ENCODE measurements around the gene MPO.

MPO gene

DNA sequence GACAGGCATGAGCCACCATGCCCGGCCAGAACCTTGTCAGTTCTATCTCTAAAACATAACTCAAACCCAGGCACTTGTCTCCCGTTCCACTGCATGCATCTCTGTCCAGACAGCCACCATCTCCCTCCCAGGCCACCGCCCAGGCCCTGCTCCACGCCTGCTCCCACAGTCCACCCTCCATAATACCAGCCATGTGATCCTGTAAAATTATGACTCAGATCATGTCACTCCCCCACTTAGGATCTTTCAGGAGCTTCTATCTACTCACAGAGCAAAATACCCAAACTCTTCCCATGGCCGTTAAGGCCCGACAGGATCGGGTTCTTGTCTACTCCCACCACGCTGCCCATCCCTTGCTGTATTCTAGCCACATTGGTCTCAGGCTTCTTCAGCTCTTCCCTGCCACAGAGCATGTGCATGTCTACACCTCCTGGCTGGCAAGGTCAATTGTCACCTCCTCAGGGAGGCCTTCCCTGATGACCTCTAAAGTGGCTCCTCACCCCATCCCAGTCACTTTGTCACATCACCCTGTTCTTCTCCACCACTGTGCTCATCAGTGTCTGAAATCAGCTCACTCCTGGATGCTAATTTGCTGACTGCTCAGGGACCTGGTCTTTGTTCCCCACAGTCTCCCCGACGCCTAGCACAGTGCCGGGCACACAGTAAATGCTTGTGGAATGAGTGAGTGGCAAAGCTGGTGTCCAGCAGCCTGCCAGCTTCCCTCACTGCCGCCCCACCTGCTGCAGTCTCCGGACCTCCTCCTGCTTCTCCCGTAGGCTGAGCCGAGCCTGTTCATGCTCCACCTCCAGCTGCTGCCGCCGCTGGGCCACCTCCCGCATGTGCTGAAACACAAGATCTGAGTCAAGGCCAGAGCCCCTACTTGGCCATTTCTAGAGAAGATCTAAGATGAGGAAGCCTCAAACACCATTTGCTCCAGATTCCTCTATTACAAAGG is 41.1 kb upstream of the MPO start:
- H3K4me2 ChIP-seq (ENCODE audit: low read length) = no peak overlapping the region

DNA sequence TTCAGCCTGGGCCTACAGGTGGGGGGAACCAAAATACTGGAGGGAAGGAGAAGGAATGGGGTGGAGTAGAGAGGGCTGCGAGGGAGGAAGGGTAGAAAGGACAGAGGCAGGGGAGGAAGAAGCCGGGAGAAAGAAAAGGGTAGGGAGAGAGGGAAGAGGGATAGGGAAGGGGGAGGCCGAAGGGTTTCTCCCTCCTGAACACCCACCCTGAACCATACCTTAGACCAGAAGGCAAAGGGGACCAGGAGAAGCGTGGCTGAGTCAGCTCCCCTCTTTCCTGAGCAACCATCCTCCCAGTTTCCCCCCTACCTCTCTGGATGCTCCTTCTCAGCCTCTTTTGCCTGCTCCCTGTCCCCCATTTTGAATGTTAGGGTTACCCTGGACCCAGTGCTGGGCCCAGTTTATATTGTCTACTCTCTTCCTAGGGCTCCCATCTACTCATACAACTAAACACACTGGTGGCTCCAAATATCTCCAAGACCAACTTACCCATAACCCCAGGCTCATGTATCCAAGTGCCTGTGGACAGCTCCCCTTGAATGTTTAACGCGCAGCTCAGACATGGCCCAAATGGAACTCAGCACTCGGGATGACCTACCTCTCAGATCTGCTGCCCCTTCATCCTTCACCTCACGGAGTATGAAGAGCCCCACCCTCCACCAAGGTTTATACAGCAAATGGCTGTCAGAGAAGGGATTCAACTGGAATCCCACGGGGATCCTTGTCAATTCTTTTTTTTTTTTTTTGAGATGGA is 40.0 kb upstream of the MPO start:
- TF ChIP-seq EZH2phosphoT487 (IDR thresholded peaks at IDR 0.05; ENCODE audit: borderline replicate concordance, low read length) = no peak
- TF ChIP-seq, protein P1, sequence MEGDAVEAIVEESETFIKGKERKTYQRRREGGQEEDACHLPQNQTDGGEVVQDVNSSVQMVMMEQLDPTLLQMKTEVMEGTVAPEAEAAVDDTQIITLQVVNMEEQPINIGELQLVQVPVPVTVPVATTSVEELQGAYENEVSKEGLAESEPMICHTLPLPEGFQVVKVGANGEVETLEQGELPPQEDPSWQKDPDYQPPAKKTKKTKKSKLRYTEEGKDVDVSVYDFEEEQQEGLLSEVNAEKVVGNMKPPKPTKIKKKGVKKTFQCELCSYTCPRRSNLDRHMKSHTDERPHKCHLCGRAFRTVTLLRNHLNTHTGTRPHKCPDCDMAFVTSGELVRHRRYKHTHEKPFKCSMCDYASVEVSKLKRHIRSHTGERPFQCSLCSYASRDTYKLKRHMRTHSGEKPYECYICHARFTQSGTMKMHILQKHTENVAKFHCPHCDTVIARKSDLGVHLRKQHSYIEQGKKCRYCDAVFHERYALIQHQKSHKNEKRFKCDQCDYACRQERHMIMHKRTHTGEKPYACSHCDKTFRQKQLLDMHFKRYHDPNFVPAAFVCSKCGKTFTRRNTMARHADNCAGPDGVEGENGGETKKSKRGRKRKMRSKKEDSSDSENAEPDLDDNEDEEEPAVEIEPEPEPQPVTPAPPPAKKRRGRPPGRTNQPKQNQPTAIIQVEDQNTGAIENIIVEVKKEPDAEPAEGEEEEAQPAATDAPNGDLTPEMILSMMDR (IDR thresholded peaks at IDR 0.05; ENCODE audit: low read depth, low read length, poor library complexity, severe bottlenecking) = no peak
- Histone ChIP-seq H3K4me1 (ENCODE audit: control insufficient read depth, low read length) (peaks cover 19% of the 10 kb centered on the region), H3K27me3 (ENCODE audit: control insufficient read depth, low read length) (peaks cover 35% of the 10 kb centered on the region), H3K27ac (ENCODE audit: low read depth, low read length) (no peak overlapping the region), H3K9me3 (ENCODE audit: control insufficient read depth, insufficient read depth, low read length) (no peaks in the 10 kb centered on the region), H3F3A (ENCODE audit: control insufficient read depth, insufficient read depth) (no peaks in the 10 kb centered on the region; the same call in 1 of the 2 replicates), H3K9me2 (replicated peaks; ENCODE audit: control insufficient read depth, low read length) (no peaks in the 10 kb centered on the region), H3K4me3 (ENCODE audit: low read length) (no peak overlapping the region), H4K20me1 (ENCODE audit: control insufficient read depth, insufficient read depth, low read depth, low read length) (no peaks in the 10 kb centered on the region), H3K36me3 (ENCODE audit: control insufficient read depth, low read length) (no peaks in the 10 kb centered on the region), H3K79me2 (ENCODE audit: control insufficient read depth, low read length) (no peaks in the 10 kb centered on the region), H3K4me2 (ENCODE audit: low read length) (no peak overlapping the region)

More for the DNA sequence above, 41.1 kb upstream of the MPO start:
- no peaks in the 10 kb centered on the region for H3K9me2 ChIP-seq (replicated peaks; ENCODE audit: control insufficient read depth, low read length)
- no peaks in the 10 kb centered on the region for H3K79me2 ChIP-seq (ENCODE audit: control insufficient read depth, low read length)
- no peaks in the 10 kb centered on the region for H3K36me3 ChIP-seq (ENCODE audit: control insufficient read depth, low read length)
- no peaks in the 10 kb centered on the region for H4K20me1 ChIP-seq (ENCODE audit: control insufficient read depth, insufficient read depth, low read depth, low read length)
- H3F3A ChIP-seq (ENCODE audit: control insufficient read depth, insufficient read depth) = no peaks in the 10 kb centered on the region; the same call in 1 of the 2 replicates
- no peak overlapping the region for H3K4me3 ChIP-seq (ENCODE audit: low read length)
- TF ChIP-seq EZH2phosphoT487 (IDR thresholded peaks at IDR 0.05; ENCODE audit: borderline replicate concordance, low read length) = no peak
- TF ChIP-seq, protein P1 (IDR thresholded peaks at IDR 0.05; ENCODE audit: low read depth, low read length, poor library complexity, severe bottlenecking) = no peak
- peaks cover 46% of the 10 kb centered on the region for H3K27me3 ChIP-seq (ENCODE audit: control insufficient read depth, low read length)
- H3K4me1 ChIP-seq (ENCODE audit: control insufficient read depth, low read length) = peaks cover 19% of the 10 kb centered on the region
- H3K27ac ChIP-seq (ENCODE audit: low read depth, low read length) = no peak overlapping the region
- no peaks in the 10 kb centered on the region for H3K9me3 ChIP-seq (ENCODE audit: control insufficient read depth, insufficient read depth, low read length)

DNA sequence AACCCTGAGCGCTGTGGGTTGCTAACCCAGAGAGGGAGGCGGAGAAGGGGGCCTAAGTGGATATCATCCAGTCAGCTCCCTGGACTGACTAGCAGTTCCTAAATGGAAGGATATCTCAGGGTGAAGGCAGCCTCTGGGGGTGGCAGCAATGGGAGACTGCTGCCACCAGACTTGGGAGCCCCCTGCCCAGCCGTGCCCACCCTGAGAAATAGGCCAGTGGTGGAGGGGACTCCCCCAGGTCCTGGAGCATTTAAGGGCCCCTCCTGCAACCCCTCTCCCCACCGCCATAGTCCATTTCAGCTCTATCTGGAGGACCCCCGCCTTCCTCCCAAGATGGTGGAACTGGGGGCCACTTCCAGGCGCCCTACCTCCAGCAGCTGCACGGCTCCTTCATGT is 39.4 kb upstream of the MPO start:
- H3K4me3 ChIP-seq (ENCODE audit: low read length) = no peak overlapping the region
- no peaks in the 10 kb centered on the region for H3K9me2 ChIP-seq (replicated peaks; ENCODE audit: control insufficient read depth, low read length)
- no peak overlapping the region for H3K4me2 ChIP-seq (ENCODE audit: low read length)
- no peaks in the 10 kb centered on the region for H3K9me3 ChIP-seq (ENCODE audit: control insufficient read depth, insufficient read depth, low read length)
- no peak overlapping the region for H3K27ac ChIP-seq (ENCODE audit: low read depth, low read length)
- TF ChIP-seq EZH2phosphoT487 (IDR thresholded peaks at IDR 0.05; ENCODE audit: borderline replicate concordance, low read length) = no peak
- TF ChIP-seq, protein P1 (IDR thresholded peaks at IDR 0.05; ENCODE audit: low read depth, low read length, poor library complexity, severe bottlenecking) = no peak
- H3K79me2 ChIP-seq (ENCODE audit: control insufficient read depth, low read length) = no peaks in the 10 kb centered on the region
- H3F3A ChIP-seq (ENCODE audit: control insufficient read depth, insufficient read depth) = no peaks in the 10 kb centered on the region; the same call in 1 of the 2 replicates
- peaks cover 16% of the 10 kb centered on the region for H3K4me1 ChIP-seq (ENCODE audit: control insufficient read depth, low read length)
- H3K36me3 ChIP-seq (ENCODE audit: control insufficient read depth, low read length) = no peaks in the 10 kb centered on the region
- peaks cover 29% of the 10 kb centered on the region for H3K27me3 ChIP-seq (ENCODE audit: control insufficient read depth, low read length)
- no peaks in the 10 kb centered on the region for H4K20me1 ChIP-seq (ENCODE audit: control insufficient read depth, insufficient read depth, low read depth, low read length)
